DOHH2 (cell line): ENCODE measurements around the gene TSNAX.

Experiments
- EZH2phosphoT487 ChIP-seq: fragments of 200-600 bp; sonication (generic); IDR thresholded peaks from 2 replicates; pipeline ENCODE4 v1.6.1; 2017; ENCODE audit warnings: borderline replicate concordance, mild to moderate bottlenecking, antibody characterized with exemption, low read length, moderate library complexity, mixed read lengths
- TF ChIP-seq, protein P1 (sequence below): fragments of 200-600 bp; sonication (generic); IDR thresholded peaks from one replicate; pipeline ENCODE4 v1.5.1; 2014; ENCODE audit warnings: antibody characterized with exemption, mild to moderate bottlenecking, low read depth, low read length; ENCODE audit not compliant: poor library complexity, severe bottlenecking

DNA sequence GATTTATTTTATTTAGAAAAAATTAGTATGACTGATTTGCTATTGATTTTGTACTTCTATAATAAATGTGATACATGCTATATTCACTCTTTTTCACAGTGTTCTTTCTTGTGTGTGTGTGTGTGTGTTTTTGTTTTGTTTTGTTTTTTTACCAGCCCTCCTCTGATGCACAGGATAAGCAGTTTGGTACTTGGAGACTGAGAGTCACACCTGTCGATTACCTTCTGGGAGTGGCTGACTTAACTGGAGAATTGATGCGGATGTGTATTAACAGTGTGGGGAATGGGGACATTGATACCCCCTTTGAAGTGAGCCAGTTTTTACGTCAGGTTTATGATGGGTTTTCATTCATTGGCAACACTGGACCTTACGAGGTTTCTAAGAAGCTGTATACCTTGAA lies 35.9 kb downstream of the TSNAX start:
- TF ChIP-seq, protein P1, sequence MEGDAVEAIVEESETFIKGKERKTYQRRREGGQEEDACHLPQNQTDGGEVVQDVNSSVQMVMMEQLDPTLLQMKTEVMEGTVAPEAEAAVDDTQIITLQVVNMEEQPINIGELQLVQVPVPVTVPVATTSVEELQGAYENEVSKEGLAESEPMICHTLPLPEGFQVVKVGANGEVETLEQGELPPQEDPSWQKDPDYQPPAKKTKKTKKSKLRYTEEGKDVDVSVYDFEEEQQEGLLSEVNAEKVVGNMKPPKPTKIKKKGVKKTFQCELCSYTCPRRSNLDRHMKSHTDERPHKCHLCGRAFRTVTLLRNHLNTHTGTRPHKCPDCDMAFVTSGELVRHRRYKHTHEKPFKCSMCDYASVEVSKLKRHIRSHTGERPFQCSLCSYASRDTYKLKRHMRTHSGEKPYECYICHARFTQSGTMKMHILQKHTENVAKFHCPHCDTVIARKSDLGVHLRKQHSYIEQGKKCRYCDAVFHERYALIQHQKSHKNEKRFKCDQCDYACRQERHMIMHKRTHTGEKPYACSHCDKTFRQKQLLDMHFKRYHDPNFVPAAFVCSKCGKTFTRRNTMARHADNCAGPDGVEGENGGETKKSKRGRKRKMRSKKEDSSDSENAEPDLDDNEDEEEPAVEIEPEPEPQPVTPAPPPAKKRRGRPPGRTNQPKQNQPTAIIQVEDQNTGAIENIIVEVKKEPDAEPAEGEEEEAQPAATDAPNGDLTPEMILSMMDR = no peak
- no peak for TF ChIP-seq EZH2phosphoT487
